Measurements from ENCODE around the gene NEUROD2.

GRCh38 chr17:39615434-39615833 is 7.7 kb upstream of the NEUROD2 start:
- TF ChIP-seq TRIM28 (IDR thresholded peaks at IDR 0.05; ENCODE audit: borderline replicate concordance, low read length) (no peak), ZNF791 (tag by site-specific recombination; IDR thresholded peaks at IDR 0.05) (no peak), TCF7L2 (IDR thresholded peaks at IDR 0.05; ENCODE audit: borderline replicate concordance, low read depth, low read length) (no peak), CTCF (tag by site-specific recombination; IDR thresholded peaks at IDR 0.05) (no peak)

Measured in HEK293 (cell line).